Stimulated activated naive CD8-positive, alpha-beta T cell treated with anti-CD3 and anti-CD28 coated beads, Interleukin-15, Interleukin-2, amounts not matched to agents 100 U/mL and 50 U/mL, for 24 hours (primary cell): Measurements from ENCODE around the gene NLRP1.

Experiments used
- ATAC-seq: fragments of 150-1000 bp; cut with Tn5 transposase; one replicate; pipeline ENCODE4 v1.10.0; 2021
- DNase-seq: peaks from one replicate; pipeline ENCODE4 v3.0.0; 2021

NLRP1 gene

GRCh38 chr17:5516060-5516792 lies 68.1 kb downstream of the NLRP1 start:
- no peak for ATAC-seq
- DNase-seq = no peak

- no peak for DNase-seq
- ATAC-seq = no peak
These were observed 69.3 kb downstream of the NLRP1 start for GRCh38 chr17:5514976-5515375.

- DNase-seq (no peak), ATAC-seq (peak; percentile 82)
These were observed 70.7 kb downstream of the NLRP1 start for GRCh38 chr17:5513628-5514027.

GRCh38 chr17:5511401-5512225 lies 72.7 kb downstream of the NLRP1 start:
- DNase-seq = no peak
- no peak for ATAC-seq

GRCh38 chr17:5510771-5511170 lies 73.5 kb downstream of the NLRP1 start:
- DNase-seq = no peak
- no peak for ATAC-seq

GRCh38 chr17:5509482-5509881 lies 74.8 kb downstream of the NLRP1 start:
- DNase-seq = no peak
- no peak for ATAC-seq

- ATAC-seq (no peak), DNase-seq (no peak)
These were observed 75.5 kb downstream of the NLRP1 start for GRCh38 chr17:5508810-5509209.

- ATAC-seq (no peak), DNase-seq (no peak)
These were observed 78.0 kb downstream of the NLRP1 start for GRCh38 chr17:5506307-5506706.

GRCh38 chr17:5502552-5502951 lies 81.8 kb downstream of the NLRP1 start:
- ATAC-seq (no peak), DNase-seq (no peak)

GRCh38 chr17:5501685-5502084 lies 82.6 kb downstream of the NLRP1 start:
- ATAC-seq (no peak), DNase-seq (no peak)

- DNase-seq = peak; percentile 76
- peak; percentile 90 for ATAC-seq
These were observed 83.5 kb downstream of the NLRP1 start for GRCh38 chr17:5500589-5501391.

- ATAC-seq = no peak
- no peak for DNase-seq
These were observed 84.1 kb downstream of the NLRP1 start for GRCh38 chr17:5500247-5500588.

GRCh38 chr17:5499476-5500231 lies 84.7 kb downstream of the NLRP1 start:
- ATAC-seq (no peak), DNase-seq (peak; percentile 30)

- DNase-seq (no peak), ATAC-seq (no peak)
These were observed 91.3 kb downstream of the NLRP1 start for GRCh38 chr17:5492970-5493369.

- ATAC-seq = no peak
- DNase-seq = no peak
These were observed 95.6 kb downstream of the NLRP1 start for GRCh38 chr17:5488752-5489151.

GRCh38 chr17:5486206-5487124 lies 97.8 kb downstream of the NLRP1 start, which contains the start of gene MIS12:
Gene MIS12, plus strand, starts transcription at chr17:5486566. Its CDS starts 2,297 bp downstream, at chr17:5488863.
- ATAC-seq = peak; percentile 97
- peak; percentile 97 for DNase-seq

- no peak for DNase-seq
- peak; percentile 4 for ATAC-seq
These were observed 98.8 kb downstream of the NLRP1 start, which contains the start of gene DERL2 for GRCh38 chr17:5485270-5486205. Gene DERL2, minus strand, starts transcription at chr17:5486178. Its CDS starts 17 bp downstream, at chr17:5486161.

GRCh38 chr17:5481451-5481850 lies 102.9 kb downstream of the NLRP1 start:
- ATAC-seq (no peak), DNase-seq (no peak)

GRCh38 chr17:5480962-5481361 lies 103.3 kb downstream of the NLRP1 start:
- DNase-seq = no peak
- ATAC-seq = no peak

GRCh38 chr17:5478992-5479391 lies 105.3 kb downstream of the NLRP1 start:
- DNase-seq = no peak
- no peak for ATAC-seq
